ENCODE results near the gene AGPAT3. TPM values are rescaled to one million over a fixed set of nuclear protein-coding genes. Genes with fewer than 3 reads are reported as not detected.
A peak's percentile ranks its signal among the peaks of the same experiment; 100 is the strongest.

AGPAT3 gene
- total and polyA plus RNA-seq, 8 donors = 13.6 to 49.6 (median 31.4) TPM

- no peak for TF ChIP-seq CTCF (IDR thresholded peaks at IDR 0.05)
- Histone ChIP-seq H3K27me3 (no peaks in the 10 kb centered on the region), H3K4me1 (no peaks in the 10 kb centered on the region), H3K36me3 (no peaks in the 10 kb centered on the region), H3K27ac (no peak overlapping the region), H3K4me3 (no peak overlapping the region), H3K9me3 (no peaks in the 10 kb centered on the region)
- ATAC-seq (no peak), FAIRE-seq (no peak), DNase-seq (peak in 1 of 6 donors; percentile 38)
- 90 to 93% methylated on average over 27 of the region's 27 CpGs for WGBS, 2 donors
- intact Hi-C loops (cut with DNase I) = loop anchor here in 1 of 3 donors (10.0 kb wide), 1 partner anchor 147 kb away; no protein-coding TSS in a partner anchor
These were observed 87.1 kb downstream of the AGPAT3 start for GRCh38 chr21:43951911-43952703.

GRCh38 chr21:43953021-43953420, 88.0 kb downstream of the AGPAT3 start:
- intact Hi-C loops (cut with DNase I) = loop anchor here in 1 of 3 donors (10.0 kb wide), 1 partner anchor 148 kb away; no protein-coding TSS in a partner anchor
- H3K36me3 ChIP-seq = no peaks in the 10 kb centered on the region
- ATAC-seq (no peak), FAIRE-seq (no peak), DNase-seq (peak in 1 of 6 donors; percentile 28)
- H3K4me3 ChIP-seq = no peak overlapping the region
- 90 to 91% methylated on average over 17 of the region's 17 CpGs for WGBS, 2 donors
- no peak for TF ChIP-seq CTCF (IDR thresholded peaks at IDR 0.05)
- H3K27me3 ChIP-seq = no peaks in the 10 kb centered on the region
- no peak overlapping the region for H3K27ac ChIP-seq
- H3K9me3 ChIP-seq = no peaks in the 10 kb centered on the region
- no peaks in the 10 kb centered on the region for H3K4me1 ChIP-seq

- WGBS, 2 donors = 88 to 92% methylated on average over 11 of the region's 11 CpGs
These were observed 89.0 kb downstream of the AGPAT3 start for GRCh38 chr21:43954042-43954441.

GRCh38 chr21:43954896-43955295, 89.9 kb downstream of the AGPAT3 start:
- Histone ChIP-seq H3K4me3 (no peak overlapping the region), H3K9me3 (no peaks in the 10 kb centered on the region), H3K4me1 (no peaks in the 10 kb centered on the region), H3K27ac (no peak overlapping the region), H3K27me3 (no peaks in the 10 kb centered on the region), H3K36me3 (no peaks in the 10 kb centered on the region)
- intact Hi-C loops (cut with DNase I) = loop anchor here in 1 of 3 donors (10.0 kb wide), 1 partner anchor 150 kb away; no protein-coding TSS in a partner anchor
- ATAC-seq (no peak), FAIRE-seq (no peak), DNase-seq (peak in 1 of 6 donors; percentile 43)
- TF ChIP-seq CTCF (IDR thresholded peaks at IDR 0.05) = no peak
- 94 to 95% methylated on average over 19 of the region's 19 CpGs for WGBS, 2 donors

More at GRCh38 chr21:43954042-43954441, 89.0 kb downstream of the AGPAT3 start:
- Histone ChIP-seq H3K9me3 (no peaks in the 10 kb centered on the region), H3K27ac (no peak overlapping the region), H3K4me3 (no peak overlapping the region), H3K36me3 (no peaks in the 10 kb centered on the region), H3K27me3 (no peaks in the 10 kb centered on the region), H3K4me1 (no peaks in the 10 kb centered on the region)
- TF ChIP-seq CTCF (IDR thresholded peaks at IDR 0.05) = no peak
- ATAC-seq = no peak
- intact Hi-C loops (cut with DNase I) = loop anchor here in 1 of 3 donors (10.0 kb wide), 1 partner anchor 149 kb away; no protein-coding TSS in a partner anchor
- no peak for FAIRE-seq
- peak in 1 of 6 donors; percentile 42 for DNase-seq

Data from pancreas (tissue), 10 donors.